Keratinocyte (primary cell): ENCODE measurements around the gene KIFC3. TPM values are rescaled to one million over a fixed set of nuclear protein-coding genes. Genes with fewer than 3 reads are reported as not detected.

Source experiments
- DNase-seq: peaks from one replicate; pipeline ENCODE4 v3.0.0-alpha.2; 2011; ENCODE audit warnings: low read depth, missing footprints, low spot score
- FAIRE-seq: peaks from 2 replicates; lab custom pipeline; 2011; peaks lifted over from hg19 to GRCh38; lab: Jason Lieb, UNC
- H2AFZ ChIP-seq: 2 replicates; pipeline ENCODE4 v1.6.0; 2012; ENCODE audit warnings: low read length, control low read depth, inconsistent platforms; ENCODE audit not compliant: control insufficient read depth
- H3K27ac ChIP-seq: 2 replicates; pipeline ENCODE4 v1.5.1; 2011; ENCODE audit warnings: low read length; ENCODE audit not compliant: control insufficient read depth, insufficient read depth
- H3K27me3 ChIP-seq: 3 replicates; pipeline ENCODE4 v1.6.0; 2011; ENCODE audit warnings: low read length; ENCODE audit not compliant: control insufficient read depth, insufficient read depth; ENCODE audit errors: extremely low read depth
- H3K36me3 ChIP-seq, 2 experiments: 2 replicates in 1 of 2; 3 replicates in 1 of 2; pipeline ENCODE4 v1.5.1; 2011; ENCODE audit warnings: low read length in 2 of 2, mild to moderate bottlenecking in 1 of 2; ENCODE audit not compliant: control insufficient read depth in 2 of 2, insufficient read depth in 2 of 2; ENCODE audit errors: extremely low read depth in 1 of 2
- H3K4me1 ChIP-seq: 3 replicates; pipeline ENCODE4 v1.5.1; 2011; ENCODE audit warnings: low read length; ENCODE audit not compliant: control insufficient read depth, insufficient read depth; ENCODE audit errors: extremely low read depth
- H3K4me2 ChIP-seq: 3 replicates; pipeline ENCODE4 v1.6.0; 2011; ENCODE audit warnings: low read depth, low read length; ENCODE audit not compliant: control insufficient read depth, insufficient read depth; ENCODE audit errors: extremely low read depth
- H3K4me3 ChIP-seq, 3 experiments: fragments of 200-600 bp in 1 of 3; sonication (generic) in 1 of 3; 2 replicates in 2 of 3; 3 replicates in 1 of 3; pipeline ENCODE4 v1.5.1; 2011 to 2016; ENCODE audit warnings: low read length in 3 of 3, mild to moderate bottlenecking in 3 of 3, control low read depth in 2 of 3, inconsistent platforms in 1 of 3, low read depth in 1 of 3, mixed read lengths in 1 of 3, mixed run types in 1 of 3, moderate library complexity in 1 of 3; ENCODE audit not compliant: control insufficient read depth in 2 of 3, insufficient read depth in 2 of 3; ENCODE audit errors: extremely low read depth in 1 of 3
- H3K79me2 ChIP-seq: 2 replicates; pipeline ENCODE4 v1.6.0; 2012; ENCODE audit warnings: low read length; ENCODE audit not compliant: control insufficient read depth, insufficient read depth
- H3K9ac ChIP-seq: 3 replicates; pipeline ENCODE4 v1.6.0; 2011; ENCODE audit warnings: low read length; ENCODE audit not compliant: control insufficient read depth, insufficient read depth; ENCODE audit errors: extremely low read depth
- H3K9me1 ChIP-seq: 3 replicates; pipeline ENCODE4 v1.6.0; 2011; ENCODE audit warnings: low read length; ENCODE audit not compliant: control insufficient read depth, insufficient read depth; ENCODE audit errors: extremely low read depth
- H3K9me3 ChIP-seq: 2 replicates; pipeline ENCODE4 v1.5.1; 2012; ENCODE audit warnings: low read depth, low read length; ENCODE audit not compliant: control insufficient read depth
- H4K20me1 ChIP-seq: 3 replicates; pipeline ENCODE4 v1.6.0; 2011; ENCODE audit warnings: low read length; ENCODE audit not compliant: control insufficient read depth, insufficient read depth; ENCODE audit errors: extremely low read depth
- EZH2 ChIP-seq: IDR thresholded peaks from one replicate; pipeline ENCODE4 v1.6.1; 2012; ENCODE audit warnings: inconsistent platforms, mild to moderate bottlenecking, low read length, moderate library complexity
- dilution Hi-C: fragments of 300-500 bp; cut with MboI; formaldehyde crosslinking; loops from one replicate; pipeline ENCODE4 v1.7.0; 2020; ENCODE audit warnings: low sequenced_read_pairs; ENCODE audit not compliant: extremely low pct_ligation_motif_present
- polyA plus RNA-seq, 5 experiments: library from polyadenylated mRNA; depleted of rRNA in 3 of 5; stranded (reverse) in 3 of 5; stranded (forward) in 1 of 5; unstranded in 1 of 5; fragments of >200 nt; gene quantifications; 1 replicate in 1 of 5; 2 replicates in 3 of 5; 3 replicates in 1 of 5; pipeline versions ENCODE4 v1.2.1 to v1.2.3, GENCODE V29; 2011 to 2012; ENCODE audit warnings: missing spikeins in 2 of 5, low read depth in 1 of 5, low replicate concordance in 1 of 5
- TF ChIP-seq, protein P1 (sequence below), 3 experiments: IDR thresholded peaks in 1 of 3; conservative IDR thresholded peaks in 1 of 3; optimal IDR thresholded peaks in 1 of 3; 2 replicates in 2 of 3; 3 replicates in 1 of 3; pipeline versions ENCODE3 to v1.5.1; 2011; ENCODE audit warnings: low read length in 3 of 3, mild to moderate bottlenecking in 3 of 3, moderate library complexity in 2 of 3, control low read depth in 1 of 3, inconsistent platforms in 1 of 3; ENCODE audit not compliant: insufficient read depth in 2 of 3; ENCODE audit errors: extremely low read depth in 1 of 3

Gene KIFC3
- polyA plus RNA-seq, 1 donor (not counting 4 experiments of a cell fraction or from before 2014, with no cell fraction given), result 22.7 TPM

DNA sequence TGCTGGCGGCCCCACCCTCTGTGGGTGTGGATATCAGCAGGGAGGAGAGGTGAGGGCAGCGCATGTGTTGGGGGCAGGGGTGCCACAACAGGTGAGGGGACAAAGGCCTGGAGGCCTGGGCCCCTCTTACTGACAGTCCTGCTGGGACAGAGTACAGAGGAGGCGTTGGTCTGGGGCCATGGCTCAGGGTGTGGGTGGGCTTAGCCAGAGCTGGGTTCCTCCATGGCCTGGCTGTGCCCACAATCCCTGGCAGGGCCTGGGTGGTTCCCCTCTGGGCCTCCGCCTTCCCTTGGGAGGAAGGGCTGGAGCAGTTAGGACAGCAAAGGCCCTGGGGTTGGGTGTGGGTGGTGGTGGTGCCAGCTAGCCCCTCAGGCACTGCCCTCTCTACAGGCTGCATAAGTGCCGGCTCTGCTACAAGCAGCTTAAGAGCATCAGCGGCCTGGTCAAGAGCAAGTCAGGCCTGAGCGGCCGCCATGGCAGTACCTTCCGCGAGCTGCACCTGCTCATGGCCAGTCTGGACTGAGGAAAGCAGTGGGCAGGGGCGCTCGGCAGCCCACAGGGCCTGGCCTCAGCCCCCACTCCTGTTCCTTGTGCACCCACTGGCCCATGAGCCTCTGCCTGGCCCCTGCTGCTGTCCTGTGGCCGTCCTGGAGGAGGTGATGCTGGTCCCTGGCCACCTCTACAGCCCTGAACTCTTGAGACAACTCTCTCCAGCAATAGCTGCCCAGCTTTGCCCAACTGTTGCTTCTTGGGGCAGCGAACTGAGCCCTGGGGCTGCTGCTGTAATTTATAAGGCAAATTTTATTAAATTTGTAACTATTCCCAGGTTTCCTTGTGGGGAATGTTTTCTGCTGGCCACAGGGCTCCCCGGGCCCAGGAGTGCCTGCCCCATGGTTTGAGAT lies 45.6 kb downstream of the KIFC3 start:
- Histone ChIP-seq H3K36me3 (peaks cover 22 to 25% of the 10 kb centered on the region in 2 experiments), H4K20me1 (peaks cover 3% of the 10 kb centered on the region), H3K27me3 (no peaks in the 10 kb centered on the region), H3K79me2 (no peaks in the 10 kb centered on the region), H3K27ac (no peak overlapping the region), H2AFZ (no peak overlapping the region), H3K4me2 (no peak overlapping the region), H3K4me3 (no peak overlapping the region), H3K4me1 (peaks cover 11% of the 10 kb centered on the region), H3K9me1 (no peaks in the 10 kb centered on the region), H3K9ac (no peak overlapping the region), H3K9me3 (no peaks in the 10 kb centered on the region)
- dilution Hi-C loops, result no loop called here
- no peak for DNase-seq
- TF ChIP-seq EZH2, result no peak
- TF ChIP-seq, protein P1, sequence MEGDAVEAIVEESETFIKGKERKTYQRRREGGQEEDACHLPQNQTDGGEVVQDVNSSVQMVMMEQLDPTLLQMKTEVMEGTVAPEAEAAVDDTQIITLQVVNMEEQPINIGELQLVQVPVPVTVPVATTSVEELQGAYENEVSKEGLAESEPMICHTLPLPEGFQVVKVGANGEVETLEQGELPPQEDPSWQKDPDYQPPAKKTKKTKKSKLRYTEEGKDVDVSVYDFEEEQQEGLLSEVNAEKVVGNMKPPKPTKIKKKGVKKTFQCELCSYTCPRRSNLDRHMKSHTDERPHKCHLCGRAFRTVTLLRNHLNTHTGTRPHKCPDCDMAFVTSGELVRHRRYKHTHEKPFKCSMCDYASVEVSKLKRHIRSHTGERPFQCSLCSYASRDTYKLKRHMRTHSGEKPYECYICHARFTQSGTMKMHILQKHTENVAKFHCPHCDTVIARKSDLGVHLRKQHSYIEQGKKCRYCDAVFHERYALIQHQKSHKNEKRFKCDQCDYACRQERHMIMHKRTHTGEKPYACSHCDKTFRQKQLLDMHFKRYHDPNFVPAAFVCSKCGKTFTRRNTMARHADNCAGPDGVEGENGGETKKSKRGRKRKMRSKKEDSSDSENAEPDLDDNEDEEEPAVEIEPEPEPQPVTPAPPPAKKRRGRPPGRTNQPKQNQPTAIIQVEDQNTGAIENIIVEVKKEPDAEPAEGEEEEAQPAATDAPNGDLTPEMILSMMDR (optimal IDR thresholded peaks at IDR 0.05 in 1 of 3, IDR thresholded peaks at IDR 0.05 in 1 of 3, conservative IDR thresholded peaks at IDR 0.05 in 1 of 3; ENCODE audit: extremely low read depth in 1 of 3, insufficient read depth in 2 of 3, low read length in 3 of 3), result no peak
- no peak for FAIRE-seq

DNA sequence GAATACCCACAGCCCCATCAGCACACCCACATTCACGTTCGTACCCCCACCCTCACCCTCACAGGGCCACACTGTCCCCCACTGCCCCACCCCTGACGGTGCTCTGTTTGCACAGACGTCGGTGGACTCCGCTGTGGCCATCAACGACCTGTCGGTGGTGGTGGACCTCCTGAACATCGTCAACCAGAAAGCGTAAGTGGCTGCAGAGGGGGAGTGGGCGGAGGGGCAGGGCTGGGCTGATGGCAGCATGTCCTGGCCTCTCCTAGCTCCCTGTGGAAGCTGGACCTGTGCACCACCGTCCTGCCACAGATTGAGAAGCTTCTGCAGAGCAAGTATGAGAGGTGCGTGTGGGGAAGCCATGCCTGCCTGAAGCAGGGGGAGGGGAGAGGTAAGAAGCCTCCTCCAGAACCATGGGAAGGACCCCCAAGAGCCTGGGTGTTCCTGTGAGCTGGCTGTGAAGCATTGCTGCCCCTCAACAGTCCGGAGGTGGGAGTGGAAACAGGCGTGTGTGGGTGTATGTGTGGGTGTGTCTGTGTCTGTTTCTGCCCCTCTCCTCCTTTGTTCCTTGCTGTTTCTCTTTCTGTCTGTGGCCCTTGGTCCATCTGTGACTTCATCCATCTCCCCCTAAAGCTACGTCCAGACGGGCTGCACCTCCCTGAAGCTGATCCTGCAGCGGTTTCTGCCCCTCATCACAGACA lies 46.4 kb downstream of the KIFC3 start:
- Histone ChIP-seq H3K79me2 (no peaks in the 10 kb centered on the region), H3K9me1 (no peaks in the 10 kb centered on the region), H3K27ac (no peak overlapping the region), H3K36me3 (peaks cover 20 to 21% of the 10 kb centered on the region in 2 experiments), H3K9me3 (no peaks in the 10 kb centered on the region), H3K4me1 (peaks cover 11% of the 10 kb centered on the region), H3K9ac (no peak overlapping the region), H4K20me1 (peaks cover 3% of the 10 kb centered on the region), H3K4me3 (no peak overlapping the region), H3K27me3 (no peaks in the 10 kb centered on the region), H2AFZ (no peak overlapping the region), H3K4me2 (no peak overlapping the region)
- FAIRE-seq (no peak), DNase-seq (no peak)
- dilution Hi-C loops, result no loop called here
- TF ChIP-seq EZH2, result no peak
- TF ChIP-seq, protein P1 (optimal IDR thresholded peaks at IDR 0.05 in 1 of 3, IDR thresholded peaks at IDR 0.05 in 1 of 3, conservative IDR thresholded peaks at IDR 0.05 in 1 of 3; ENCODE audit: extremely low read depth in 1 of 3, insufficient read depth in 2 of 3, low read length in 3 of 3), result no peak
